Measurements from ENCODE around the gene RPS25.

Gene RPS25

GRCh38 chr11:118998822-118999221 is 19.3 kb downstream of the RPS25 start:
- TF ChIP-seq CTCF (IDR thresholded peaks at IDR 0.05; ENCODE audit: low read depth, low read length, poor library complexity, severe bottlenecking): no peak
- TF ChIP-seq EZH2phosphoT487 (IDR thresholded peaks at IDR 0.05; ENCODE audit: borderline replicate concordance, low read length): no peak
- Histone ChIP-seq H3K9me2 (replicated peaks; ENCODE audit: control insufficient read depth, low read length) (no peaks in the 10 kb centered on the region), H3K36me3 (ENCODE audit: control insufficient read depth, low read length) (peaks cover 57% of the 10 kb centered on the region), H3K27me3 (ENCODE audit: control insufficient read depth, low read length) (no peaks in the 10 kb centered on the region), H3K4me3 (ENCODE audit: low read length) (peak overlapping the region; percentile 83), H3K79me2 (ENCODE audit: control insufficient read depth, low read length) (peaks cover 50% of the 10 kb centered on the region), H3K4me1 (ENCODE audit: control insufficient read depth, low read length) (peaks cover 23% of the 10 kb centered on the region), H3K9me3 (ENCODE audit: control insufficient read depth, insufficient read depth, low read length) (no peaks in the 10 kb centered on the region), H3K27ac (ENCODE audit: low read depth, low read length) (no peak overlapping the region), H3F3A (ENCODE audit: control insufficient read depth, insufficient read depth) (no peaks in the 10 kb centered on the region), H4K20me1 (ENCODE audit: control insufficient read depth, insufficient read depth, low read depth, low read length) (no peaks in the 10 kb centered on the region), H3K4me2 (ENCODE audit: low read length) (peak overlapping the region; percentile 94)

- Histone ChIP-seq H3K79me2 (ENCODE audit: control insufficient read depth, low read length) (peaks cover 50% of the 10 kb centered on the region), H4K20me1 (ENCODE audit: control insufficient read depth, insufficient read depth, low read depth, low read length) (no peaks in the 10 kb centered on the region), H3K9me2 (replicated peaks; ENCODE audit: control insufficient read depth, low read length) (no peaks in the 10 kb centered on the region), H3K27ac (ENCODE audit: low read depth, low read length) (0 out of 2 replicates have a peak overlapping the region, but pooled peaks have one; percentile 10), H3K9me3 (ENCODE audit: control insufficient read depth, insufficient read depth, low read length) (no peaks in the 10 kb centered on the region), H3K4me2 (ENCODE audit: low read length) (peak overlapping the region; percentile 94), H3K36me3 (ENCODE audit: control insufficient read depth, low read length) (peaks cover 57% of the 10 kb centered on the region), H3K4me3 (ENCODE audit: low read length) (peak overlapping the region; percentile 83), H3K27me3 (ENCODE audit: control insufficient read depth, low read length) (no peaks in the 10 kb centered on the region), H3F3A (ENCODE audit: control insufficient read depth, insufficient read depth) (no peaks in the 10 kb centered on the region), H3K4me1 (ENCODE audit: control insufficient read depth, low read length) (peaks cover 23% of the 10 kb centered on the region)
- no peak for TF ChIP-seq CTCF (IDR thresholded peaks at IDR 0.05; ENCODE audit: low read depth, low read length, poor library complexity, severe bottlenecking)
- no peak for TF ChIP-seq EZH2phosphoT487 (IDR thresholded peaks at IDR 0.05; ENCODE audit: borderline replicate concordance, low read length)
These were observed 19.8 kb downstream of the RPS25 start for GRCh38 chr11:118998388-118998717.

GRCh38 chr11:118997627-118998387 is 20.3 kb downstream of the RPS25 start, which contains the start of gene CENATAC:
TSS of gene CENATAC (plus strand) at chr11:118998138. CDS start at chr11:118998198, 60 bp downstream.
- Histone ChIP-seq H3K27me3 (ENCODE audit: control insufficient read depth, low read length) (no peaks in the 10 kb centered on the region), H3K4me3 (ENCODE audit: low read length) (peak within 1 kb of the TSS; percentile 83)

More at GRCh38 chr11:118997627-118998387, 20.3 kb downstream of the RPS25 start, which contains the start of gene CENATAC:
- TF ChIP-seq EZH2phosphoT487 (IDR thresholded peaks at IDR 0.05; ENCODE audit: borderline replicate concordance, low read length) (no peak), CTCF (IDR thresholded peaks at IDR 0.05; ENCODE audit: low read depth, low read length, poor library complexity, severe bottlenecking) (no peak)
- H3K9me3 ChIP-seq (ENCODE audit: control insufficient read depth, insufficient read depth, low read length): no peaks in the 10 kb centered on the region
- H4K20me1 ChIP-seq (ENCODE audit: control insufficient read depth, insufficient read depth, low read depth, low read length): no peaks in the 10 kb centered on the region
- H3K27ac ChIP-seq (ENCODE audit: low read depth, low read length): peak within 1 kb of the TSS; percentile 45
- peak within 1 kb of the TSS; percentile 94 for H3K4me2 ChIP-seq (ENCODE audit: low read length)
- H3K36me3 ChIP-seq (ENCODE audit: control insufficient read depth, low read length): peaks cover 52% of the 10 kb centered on the region
- H3K9me2 ChIP-seq (replicated peaks; ENCODE audit: control insufficient read depth, low read length): no peaks in the 10 kb centered on the region
- H3F3A ChIP-seq (ENCODE audit: control insufficient read depth, insufficient read depth): no peaks in the 10 kb centered on the region
- H3K4me1 ChIP-seq (ENCODE audit: control insufficient read depth, low read length): peaks cover 23% of the 10 kb centered on the region
- peaks cover 50% of the 10 kb centered on the region for H3K79me2 ChIP-seq (ENCODE audit: control insufficient read depth, low read length)

Data from DOHH2 (cell line).